HG02763 (cell line): ENCODE results near the gene CD83.
"Not testable (repeated sequence)": the region's sequence is repeated elsewhere in the genome, so short reads cannot be mapped to it uniquely, and the experiment has no call there.

Experiments
- ATAC-seq: cut with Tn5 transposase; IDR thresholded peaks from one replicate; pipeline ENCODE4 v1.9.1; 2021; ENCODE audit warnings: mild to moderate bottlenecking, moderate library complexity; ENCODE audit not compliant: unreplicated experiment

CD83 gene

GRCh38 chr6:14117158-14118090, at the start of gene CD83:
TSS of gene CD83 (plus strand) at chr6:14117772. CDS start at chr6:14117812, 40 bp downstream.
- peak; percentile 63 for ATAC-seq

GRCh38 chr6:14068133-14068532, 49.4 kb upstream of the CD83 start:
- ATAC-seq: no peak

- no peak for ATAC-seq
Measured at GRCh38 chr6:14068623-14069022, 48.9 kb upstream of the CD83 start.

- ATAC-seq: no peak
Measured at GRCh38 chr6:14070457-14070856, 47.1 kb upstream of the CD83 start.

- no peak for ATAC-seq
Measured at GRCh38 chr6:14072084-14072483, 45.5 kb upstream of the CD83 start.

- ATAC-seq: not testable (repeated sequence)
Measured at GRCh38 chr6:14073561-14074354, 43.8 kb upstream of the CD83 start.

- no peak for ATAC-seq
Measured at GRCh38 chr6:14074476-14075094, 43.0 kb upstream of the CD83 start.

GRCh38 chr6:14075095-14075503, 42.5 kb upstream of the CD83 start:
- peak; percentile 59 for ATAC-seq

- no peak for ATAC-seq
Measured at GRCh38 chr6:14077193-14077867, 40.2 kb upstream of the CD83 start.

GRCh38 chr6:14079433-14079832, 38.1 kb upstream of the CD83 start:
- no peak for ATAC-seq

GRCh38 chr6:14079971-14080370, 37.6 kb upstream of the CD83 start:
- no peak for ATAC-seq

- no peak for ATAC-seq
Measured at GRCh38 chr6:14081126-14081525, 36.4 kb upstream of the CD83 start.

- no peak for ATAC-seq
Measured at GRCh38 chr6:14082771-14083170, 34.8 kb upstream of the CD83 start.

GRCh38 chr6:14083262-14083661, 34.3 kb upstream of the CD83 start:
- ATAC-seq: no peak

GRCh38 chr6:14083751-14084150, 33.8 kb upstream of the CD83 start:
- ATAC-seq: no peak

- no peak for ATAC-seq
Measured at GRCh38 chr6:14084388-14084787, 33.2 kb upstream of the CD83 start.

GRCh38 chr6:14085176-14085787, 32.3 kb upstream of the CD83 start:
- no peak for ATAC-seq

- no peak for ATAC-seq
Measured at GRCh38 chr6:14086701-14087100, 30.9 kb upstream of the CD83 start.

- no peak for ATAC-seq
Measured at GRCh38 chr6:14088600-14089192, 28.9 kb upstream of the CD83 start.

GRCh38 chr6:14089224-14089623, 28.3 kb upstream of the CD83 start:
- peak; percentile 32 for ATAC-seq
